Lower lobe of right lung (tissue), 2 donors: Measurements from ENCODE around the gene SNRNP70. TPM values are rescaled to one million over a fixed set of nuclear protein-coding genes. Genes with fewer than 3 reads are reported as not detected.
"Not testable (repeated sequence)": the region's sequence is repeated elsewhere in the genome, so short reads cannot be mapped to it uniquely, and the experiment has no call there.

Source experiments
- ATAC-seq, 2 donors: fragments of 200-7000 bp; cut with Tn5 transposase; one replicate each; pipeline ENCODE4 v1.9.1; 2020 to 2022; ENCODE audit warnings: mild to moderate bottlenecking in 2 of 2, moderate library complexity in 2 of 2
- DNase-seq: peaks from one replicate; pipeline ENCODE4 v3.0.0-alpha.2; 2020
- H3K27ac ChIP-seq: fragments of 200-600 bp; one replicate; pipeline ENCODE4 v1.8.0; 2022
- H3K27me3 ChIP-seq: fragments of 200-600 bp; one replicate; pipeline ENCODE4 v1.8.0; 2022; ENCODE audit warnings: low read depth
- H3K36me3 ChIP-seq: fragments of 200-600 bp; one replicate; pipeline ENCODE4 v1.8.0; 2022; ENCODE audit warnings: mild to moderate bottlenecking
- H3K4me1 ChIP-seq: fragments of 200-600 bp; one replicate; pipeline ENCODE4 v1.8.0; 2022
- H3K4me3 ChIP-seq: fragments of 200-600 bp; one replicate; pipeline ENCODE4 v1.8.0; 2022; ENCODE audit warnings: mild to moderate bottlenecking
- H3K9me3 ChIP-seq: fragments of 200-600 bp; one replicate; pipeline ENCODE4 v1.8.0; 2022
- CTCF ChIP-seq: fragments of 200-600 bp; IDR thresholded peaks from one replicate; pipeline ENCODE4 v1.8.0; 2022; ENCODE audit warnings: antibody characterized with exemption, mild to moderate bottlenecking
- intact Hi-C: fragments of 100-400 bp; cut with DNase I; formaldehyde crosslinking; loops from one replicate; pipeline ENCODE4 v1.11.0; 2022
- total RNA-seq: library from RNA; stranded (reverse); fragmentation: NEBNext Ultra II Directional; extraction: Animal tissue kit (Norgen Biotek cat#: 25700); gene quantifications from one replicate; pipeline ENCODE4 v1.2.1, GENCODE V29; 2021
- donor health status: DM: no; HTN: yes; CAD: no; lungs with severe emphysema.

Gene SNRNP70
- total RNA-seq, 1 donor from 2014 or later, result 203 TPM

GRCh38 chr19:49120868-49121267, 35.6 kb downstream of the SNRNP70 start:
- TF ChIP-seq CTCF, result no peak
- no peaks in the 10 kb centered on the region for H3K9me3 ChIP-seq

GRCh38 chr19:49121841-49122240, 36.6 kb downstream of the SNRNP70 start:
- peaks cover 27% of the 10 kb centered on the region for H3K4me1 ChIP-seq
- intact Hi-C loops, ATAC-seq, H3K27ac ChIP-seq, H3K36me3 ChIP-seq, H3K27me3 ChIP-seq, DNase-seq, H3K9me3 ChIP-seq, H3K4me3 ChIP-seq: not testable (repeated sequence)

More at GRCh38 chr19:49120868-49121267, 35.6 kb downstream of the SNRNP70 start:
- Histone ChIP-seq H3K27ac (no peak overlapping the region), H3K27me3 (peaks cover 9% of the 10 kb centered on the region), H3K4me3 (no peak overlapping the region), H3K4me1 (peaks cover 27% of the 10 kb centered on the region), H3K36me3 (no peaks in the 10 kb centered on the region)
- intact Hi-C loops, result no loop called here
- no peak for DNase-seq
- no peak for ATAC-seq

GRCh38 chr19:49123285-49123684, 38.0 kb downstream of the SNRNP70 start:
- not testable (repeated sequence) for H3K36me3 ChIP-seq, ATAC-seq, H3K4me3 ChIP-seq

GRCh38 chr19:49125025-49125731, 39.9 kb downstream of the SNRNP70 start:
- DNase-seq (no peak), ATAC-seq (no peak)
- no peaks in the 10 kb centered on the region for H3K36me3 ChIP-seq
- no peak for TF ChIP-seq CTCF
- no peak overlapping the region for H3K4me3 ChIP-seq
- peaks cover 4% of the 10 kb centered on the region for H3K27me3 ChIP-seq
- peaks cover 16% of the 10 kb centered on the region for H3K4me1 ChIP-seq
- H3K9me3 ChIP-seq, result no peaks in the 10 kb centered on the region
- intact Hi-C loops, result no loop called here
- no peak overlapping the region for H3K27ac ChIP-seq

More at GRCh38 chr19:49123285-49123684, 38.0 kb downstream of the SNRNP70 start:
- H3K27ac ChIP-seq, intact Hi-C loops, DNase-seq, H3K9me3 ChIP-seq, H3K27me3 ChIP-seq: not testable (repeated sequence)
- peaks cover 23% of the 10 kb centered on the region for H3K4me1 ChIP-seq

GRCh38 chr19:49126575-49126974, 41.3 kb downstream of the SNRNP70 start:
- H3K27ac ChIP-seq, result no peak overlapping the region
- H3K36me3 ChIP-seq, result no peaks in the 10 kb centered on the region
- DNase-seq (no peak), ATAC-seq (no peak)
- no peak for TF ChIP-seq CTCF
- intact Hi-C loops, result no loop called here
- peaks cover 14% of the 10 kb centered on the region for H3K4me1 ChIP-seq
- no peaks in the 10 kb centered on the region for H3K27me3 ChIP-seq
- H3K4me3 ChIP-seq, result no peak overlapping the region
- no peaks in the 10 kb centered on the region for H3K9me3 ChIP-seq

- H3K4me3 ChIP-seq, result peak overlapping the region; percentile 46
- peaks cover 14% of the 10 kb centered on the region for H3K4me1 ChIP-seq
- intact Hi-C loops, H3K27me3 ChIP-seq, DNase-seq, ATAC-seq, H3K36me3 ChIP-seq, H3K9me3 ChIP-seq, H3K27ac ChIP-seq: not testable (repeated sequence)
Measured at GRCh38 chr19:49127225-49127624, 42.0 kb downstream of the SNRNP70 start.

- H3K4me1 ChIP-seq, result peaks cover 14% of the 10 kb centered on the region
- peak overlapping the region; percentile 46 for H3K4me3 ChIP-seq
- no peaks in the 10 kb centered on the region for H3K36me3 ChIP-seq
- intact Hi-C loops, result no loop called here
- H3K27ac ChIP-seq, result peak overlapping the region; percentile 38
- H3K9me3 ChIP-seq, result no peaks in the 10 kb centered on the region
- TF ChIP-seq CTCF, result peak; percentile 8
- peak; percentile 96 for DNase-seq
- H3K27me3 ChIP-seq, result no peaks in the 10 kb centered on the region
- peak; percentile 98 to 99 for ATAC-seq
Measured at GRCh38 chr19:49127674-49128544, 42.7 kb downstream of the SNRNP70 start.
